Smooth muscle cell (in vitro differentiated cells): Measurements from ENCODE around the gene C13orf42. TPM values are rescaled to one million over a fixed set of nuclear protein-coding genes. Genes with fewer than 3 reads are reported as not detected.

Experiments
- DNase-seq: peaks from one replicate; lab custom pipeline; 2025; ENCODE audit not compliant: unreplicated experiment; lab: John Stamatoyannopoulos, UW
- H2AFZ ChIP-seq: fragments of 200-600 bp; sonication (generic); 2 replicates; pipeline ENCODE4 v1.6.0; 2016; ENCODE audit warnings: antibody characterized with exemption, low read depth, mild to moderate bottlenecking
- H3F3A ChIP-seq: fragments of 200-600 bp; sonication (generic); 2 replicates; pipeline ENCODE4 v1.6.0; 2017; ENCODE audit warnings: antibody characterized with exemption, low read depth
- H3K27ac ChIP-seq: fragments of 200-600 bp; sonication (generic); 2 replicates; pipeline ENCODE4 v1.5.1; 2016; ENCODE audit warnings: low read depth, mild to moderate bottlenecking
- H3K27me3 ChIP-seq: fragments of 200-600 bp; sonication (generic); 2 replicates; pipeline ENCODE4 v1.6.1; 2016; ENCODE audit warnings: low read depth, mild to moderate bottlenecking
- H3K36me3 ChIP-seq: fragments of 200-600 bp; sonication (generic); 2 replicates; pipeline ENCODE4 v1.5.1; 2016; ENCODE audit warnings: low read depth
- H3K4me1 ChIP-seq: fragments of 200-600 bp; sonication (generic); 2 replicates; pipeline ENCODE4 v1.5.1; 2016; ENCODE audit warnings: low read depth
- H3K4me2 ChIP-seq: fragments of 200-600 bp; sonication (generic); 2 replicates; pipeline ENCODE4 v1.6.0; 2016; ENCODE audit warnings: mild to moderate bottlenecking
- H3K4me3 ChIP-seq: fragments of 200-600 bp; sonication (generic); 2 replicates; pipeline ENCODE4 v1.5.1; 2016; ENCODE audit warnings: mild to moderate bottlenecking
- H3K79me2 ChIP-seq: fragments of 200-600 bp; sonication (generic); 2 replicates; pipeline ENCODE4 v1.6.0; 2016; ENCODE audit warnings: low read depth, mild to moderate bottlenecking
- H3K9ac ChIP-seq: fragments of 200-600 bp; sonication (generic); 2 replicates; pipeline ENCODE4 v1.6.0; 2016; ENCODE audit warnings: low read depth
- H3K9me3 ChIP-seq: fragments of 200-600 bp; sonication (generic); replicated peaks from 2 replicates; pipeline ENCODE4 v1.5.1; 2016; ENCODE audit warnings: low read depth
- H4K20me1 ChIP-seq: fragments of 200-600 bp; sonication (generic); 2 replicates; pipeline ENCODE4 v1.6.0; 2016; ENCODE audit warnings: low read depth
- WGBS: methylation state at CpG from one replicate; pipeline ENCODE4 v1.1.7; 2016; ENCODE audit warnings: low lambda C conversion rate; 5-methylcytosine and 5-hydroxymethylcytosine counted together
- polyA plus RNA-seq: library from polyadenylated mRNA; unstranded; fragments of >200 nt; fragmentation: Nextera tagmentation; extraction: Ambion mirVana; gene quantifications from 2 replicates; pipeline ENCODE4 v1.2.1, GENCODE V29; 2016
- total RNA-seq: library from RNA; depleted of rRNA; stranded (reverse); fragments of >200 nt; gene quantifications from 2 replicates; pipeline ENCODE4 v1.2.3, GENCODE V29; 2014
- TF ChIP-seq, protein P1 (sequence below): fragments of 200-600 bp; sonication (generic); IDR thresholded peaks from 2 replicates; pipeline ENCODE4 v1.5.1; 2017; ENCODE audit warnings: borderline replicate concordance, mild to moderate bottlenecking, antibody characterized with exemption; ENCODE audit not compliant: insufficient read depth, poor library complexity, severe bottlenecking

Gene C13orf42
- total and polyA plus RNA-seq, 2 experiments from 2014 or later: not detected

GRCh38 chr13:51043310-51043709 lies 67.8 kb downstream of the C13orf42 start:
- H3K4me3 ChIP-seq: no peak overlapping the region
- H3K4me1 ChIP-seq: no peaks in the 10 kb centered on the region
- no peaks in the 10 kb centered on the region for H4K20me1 ChIP-seq
- no peaks in the 10 kb centered on the region for H3K27me3 ChIP-seq
- no peaks in the 10 kb centered on the region for H3K79me2 ChIP-seq
- WGBS: 81% methylated on average over 5 of the region's 5 CpGs
- H2AFZ ChIP-seq: no peak overlapping the region
- H3K9me3 ChIP-seq: no peaks in the 10 kb centered on the region
- H3K9ac ChIP-seq: no peak overlapping the region
- TF ChIP-seq, protein P1, sequence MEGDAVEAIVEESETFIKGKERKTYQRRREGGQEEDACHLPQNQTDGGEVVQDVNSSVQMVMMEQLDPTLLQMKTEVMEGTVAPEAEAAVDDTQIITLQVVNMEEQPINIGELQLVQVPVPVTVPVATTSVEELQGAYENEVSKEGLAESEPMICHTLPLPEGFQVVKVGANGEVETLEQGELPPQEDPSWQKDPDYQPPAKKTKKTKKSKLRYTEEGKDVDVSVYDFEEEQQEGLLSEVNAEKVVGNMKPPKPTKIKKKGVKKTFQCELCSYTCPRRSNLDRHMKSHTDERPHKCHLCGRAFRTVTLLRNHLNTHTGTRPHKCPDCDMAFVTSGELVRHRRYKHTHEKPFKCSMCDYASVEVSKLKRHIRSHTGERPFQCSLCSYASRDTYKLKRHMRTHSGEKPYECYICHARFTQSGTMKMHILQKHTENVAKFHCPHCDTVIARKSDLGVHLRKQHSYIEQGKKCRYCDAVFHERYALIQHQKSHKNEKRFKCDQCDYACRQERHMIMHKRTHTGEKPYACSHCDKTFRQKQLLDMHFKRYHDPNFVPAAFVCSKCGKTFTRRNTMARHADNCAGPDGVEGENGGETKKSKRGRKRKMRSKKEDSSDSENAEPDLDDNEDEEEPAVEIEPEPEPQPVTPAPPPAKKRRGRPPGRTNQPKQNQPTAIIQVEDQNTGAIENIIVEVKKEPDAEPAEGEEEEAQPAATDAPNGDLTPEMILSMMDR: no peak
- H3K4me2 ChIP-seq: no peak overlapping the region
- no peaks in the 10 kb centered on the region for H3F3A ChIP-seq
- DNase-seq: no peak
- H3K27ac ChIP-seq: no peak overlapping the region
- H3K36me3 ChIP-seq: no peaks in the 10 kb centered on the region

- no peak for DNase-seq
- Histone ChIP-seq H3K4me1 (no peaks in the 10 kb centered on the region), H3F3A (no peaks in the 10 kb centered on the region), H3K4me2 (no peak overlapping the region), H3K36me3 (no peaks in the 10 kb centered on the region), H4K20me1 (no peaks in the 10 kb centered on the region), H3K9me3 (no peaks in the 10 kb centered on the region), H2AFZ (no peak overlapping the region), H3K27ac (no peak overlapping the region), H3K4me3 (no peak overlapping the region), H3K9ac (no peak overlapping the region), H3K27me3 (peaks cover under 1% of the 10 kb centered on the region), H3K79me2 (no peaks in the 10 kb centered on the region)
- TF ChIP-seq, protein P1: no peak
- WGBS: 77% methylated on average over 5 of the region's 5 CpGs
Measured at GRCh38 chr13:51041710-51042109, 69.4 kb downstream of the C13orf42 start.

- Histone ChIP-seq H3K79me2 (no peaks in the 10 kb centered on the region), H3K4me2 (no peak overlapping the region), H3K4me3 (no peak overlapping the region), H3F3A (no peaks in the 10 kb centered on the region), H3K9me3 (no peaks in the 10 kb centered on the region), H4K20me1 (no peaks in the 10 kb centered on the region), H3K9ac (no peak overlapping the region), H3K27me3 (peaks cover 6% of the 10 kb centered on the region), H3K27ac (no peak overlapping the region), H3K4me1 (no peaks in the 10 kb centered on the region), H2AFZ (no peak overlapping the region), H3K36me3 (no peaks in the 10 kb centered on the region)
- 89% methylated on average over 4 of the region's 4 CpGs for WGBS
- TF ChIP-seq, protein P1: no peak
- no peak for DNase-seq
Measured at GRCh38 chr13:51041126-51041525, 69.9 kb downstream of the C13orf42 start.

GRCh38 chr13:51040431-51040830 lies 70.6 kb downstream of the C13orf42 start:
- H3F3A ChIP-seq: no peaks in the 10 kb centered on the region
- H2AFZ ChIP-seq: no peak overlapping the region
- H3K4me2 ChIP-seq: no peak overlapping the region
- DNase-seq: no peak
- H4K20me1 ChIP-seq: no peaks in the 10 kb centered on the region
- no peaks in the 10 kb centered on the region for H3K79me2 ChIP-seq
- TF ChIP-seq, protein P1: no peak
- H3K36me3 ChIP-seq: no peaks in the 10 kb centered on the region
- H3K27me3 ChIP-seq: peaks cover 9% of the 10 kb centered on the region
- H3K9ac ChIP-seq: no peak overlapping the region
- no peaks in the 10 kb centered on the region for H3K4me1 ChIP-seq
- H3K27ac ChIP-seq: no peak overlapping the region
- H3K4me3 ChIP-seq: no peak overlapping the region
- 95% methylated on average over 7 of the region's 7 CpGs for WGBS
- no peaks in the 10 kb centered on the region for H3K9me3 ChIP-seq
